ENCODE data around the gene NAB1.
"Not testable (repeated sequence)": the region's sequence is repeated elsewhere in the genome, so short reads cannot be mapped to it uniquely, and the experiment has no call there.

GRCh38 chr2:190610528-190610927 is 38.4 kb upstream of the NAB1 start:
- TF ChIP-seq CTCF (IDR thresholded peaks at IDR 0.05; ENCODE audit: low read depth, low read length, missing input control); REST (IDR thresholded peaks at IDR 0.05); YY1 (IDR thresholded peaks at IDR 0.05); ATF3 (IDR thresholded peaks at IDR 0.05); RAD21 (IDR thresholded peaks at IDR 0.05): not testable (repeated sequence)
- TF ChIP-seq, protein P1, sequence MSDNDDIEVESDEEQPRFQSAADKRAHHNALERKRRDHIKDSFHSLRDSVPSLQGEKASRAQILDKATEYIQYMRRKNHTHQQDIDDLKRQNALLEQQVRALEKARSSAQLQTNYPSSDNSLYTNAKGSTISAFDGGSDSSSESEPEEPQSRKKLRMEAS (IDR thresholded peaks at IDR 0.05) = not testable (repeated sequence)

Measured in liver (tissue), 3 donors.